ENCODE measurements around the gene MRPL12. TPM values are rescaled to one million over a fixed set of nuclear protein-coding genes. Genes with fewer than 3 reads are reported as not detected.

MRPL12 gene
- total and polyA plus RNA-seq, 2 of the 13 experiments (the other 11 are each of a cell fraction or from before 2014, with no cell fraction given): 39.1 to 94.1 TPM

DNA sequence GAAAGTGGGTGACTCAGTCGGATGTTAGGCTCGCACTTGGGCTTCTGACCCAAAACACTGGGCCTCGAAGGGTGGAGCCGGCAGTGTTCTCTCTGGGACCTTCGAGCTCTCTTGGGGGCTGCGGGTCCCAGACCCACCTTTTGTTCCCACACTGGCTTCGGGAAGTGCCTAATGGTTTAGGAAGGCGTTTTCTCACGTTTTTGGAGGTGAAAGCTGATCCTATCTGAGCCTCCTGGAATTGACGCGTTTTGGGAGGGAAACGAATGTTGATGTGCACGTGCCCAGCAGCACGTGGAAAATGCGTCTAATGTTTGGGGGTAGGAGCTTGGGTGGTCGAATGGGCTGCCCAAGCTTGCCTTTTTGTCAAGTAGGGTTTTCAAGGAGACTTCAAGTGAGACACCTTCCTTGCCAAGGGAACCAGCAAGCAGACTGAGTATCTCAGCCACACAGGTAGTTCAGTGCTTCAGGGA is 18.7 kb upstream of the MRPL12 start (continued):
- TF ChIP-seq, protein P1, sequence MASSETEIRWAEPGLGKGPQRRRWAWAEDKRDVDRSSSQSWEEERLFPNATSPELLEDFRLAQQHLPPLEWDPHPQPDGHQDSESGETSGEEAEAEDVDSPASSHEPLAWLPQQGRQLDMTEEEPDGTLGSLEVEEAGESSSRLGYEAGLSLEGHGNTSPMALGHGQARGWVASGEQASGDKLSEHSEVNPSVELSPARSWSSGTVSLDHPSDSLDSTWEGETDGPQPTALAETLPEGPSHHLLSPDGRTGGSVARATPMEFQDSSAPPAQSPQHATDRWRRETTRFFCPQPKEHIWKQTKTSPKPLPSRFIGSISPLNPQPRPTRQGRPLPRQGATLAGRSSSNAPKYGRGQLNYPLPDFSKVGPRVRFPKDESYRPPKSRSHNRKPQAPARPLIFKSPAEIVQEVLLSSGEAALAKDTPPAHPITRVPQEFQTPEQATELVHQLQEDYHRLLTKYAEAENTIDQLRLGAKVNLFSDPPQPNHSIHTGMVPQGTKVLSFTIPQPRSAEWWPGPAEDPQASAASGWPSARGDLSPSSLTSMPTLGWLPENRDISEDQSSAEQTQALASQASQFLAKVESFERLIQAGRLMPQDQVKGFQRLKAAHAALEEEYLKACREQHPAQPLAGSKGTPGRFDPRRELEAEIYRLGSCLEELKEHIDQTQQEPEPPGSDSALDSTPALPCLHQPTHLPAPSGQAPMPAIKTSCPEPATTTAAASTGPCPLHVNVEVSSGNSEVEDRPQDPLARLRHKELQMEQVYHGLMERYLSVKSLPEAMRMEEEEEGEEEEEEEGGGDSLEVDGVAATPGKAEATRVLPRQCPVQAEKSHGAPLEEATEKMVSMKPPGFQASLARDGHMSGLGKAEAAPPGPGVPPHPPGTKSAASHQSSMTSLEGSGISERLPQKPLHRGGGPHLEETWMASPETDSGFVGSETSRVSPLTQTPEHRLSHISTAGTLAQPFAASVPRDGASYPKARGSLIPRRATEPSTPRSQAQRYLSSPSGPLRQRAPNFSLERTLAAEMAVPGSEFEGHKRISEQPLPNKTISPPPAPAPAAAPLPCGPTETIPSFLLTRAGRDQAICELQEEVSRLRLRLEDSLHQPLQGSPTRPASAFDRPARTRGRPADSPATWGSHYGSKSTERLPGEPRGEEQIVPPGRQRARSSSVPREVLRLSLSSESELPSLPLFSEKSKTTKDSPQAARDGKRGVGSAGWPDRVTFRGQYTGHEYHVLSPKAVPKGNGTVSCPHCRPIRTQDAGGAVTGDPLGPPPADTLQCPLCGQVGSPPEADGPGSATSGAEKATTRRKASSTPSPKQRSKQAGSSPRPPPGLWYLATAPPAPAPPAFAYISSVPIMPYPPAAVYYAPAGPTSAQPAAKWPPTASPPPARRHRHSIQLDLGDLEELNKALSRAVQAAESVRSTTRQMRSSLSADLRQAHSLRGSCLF (CRISPR knock-in tag; IDR thresholded peaks at IDR 0.05; ENCODE audit: borderline replicate concordance): no peak
- TF ChIP-seq ZNF451 (CRISPR knock-in tag; IDR thresholded peaks at IDR 0.05): 0 out of 2 replicates have a peak, but pooled peaks have one; percentile 1
- TF ChIP-seq THRA (CRISPR knock-in tag; IDR thresholded peaks at IDR 0.05; ENCODE audit: borderline replicate concordance): no peak
- 0 out of 2 replicates have a peak, but pooled peaks have one; percentile 24 for TF ChIP-seq DMAP1 (CRISPR knock-in tag; IDR thresholded peaks at IDR 0.05)
- no peak for TF ChIP-seq TCF7 (IDR thresholded peaks at IDR 0.05; ENCODE audit: low read depth)
- TF ChIP-seq ZNF34 (CRISPR knock-in tag; IDR thresholded peaks at IDR 0.05; ENCODE audit: borderline replicate concordance): no peak
- 0 out of 2 replicates have a peak, but pooled peaks have one; percentile 17 for TF ChIP-seq ZNF12 (CRISPR knock-in tag; IDR thresholded peaks at IDR 0.05)
- TF ChIP-seq ZNF431 (CRISPR knock-in tag; IDR thresholded peaks at IDR 0.05; ENCODE audit: borderline replicate concordance, low read depth): 0 out of 2 replicates have a peak, but pooled peaks have one; percentile 0
- 0 out of 2 replicates have a peak, but pooled peaks have one; percentile 32 for TF ChIP-seq HNF1B (CRISPR knock-in tag; IDR thresholded peaks at IDR 0.05)
- TF ChIP-seq, protein P2, sequence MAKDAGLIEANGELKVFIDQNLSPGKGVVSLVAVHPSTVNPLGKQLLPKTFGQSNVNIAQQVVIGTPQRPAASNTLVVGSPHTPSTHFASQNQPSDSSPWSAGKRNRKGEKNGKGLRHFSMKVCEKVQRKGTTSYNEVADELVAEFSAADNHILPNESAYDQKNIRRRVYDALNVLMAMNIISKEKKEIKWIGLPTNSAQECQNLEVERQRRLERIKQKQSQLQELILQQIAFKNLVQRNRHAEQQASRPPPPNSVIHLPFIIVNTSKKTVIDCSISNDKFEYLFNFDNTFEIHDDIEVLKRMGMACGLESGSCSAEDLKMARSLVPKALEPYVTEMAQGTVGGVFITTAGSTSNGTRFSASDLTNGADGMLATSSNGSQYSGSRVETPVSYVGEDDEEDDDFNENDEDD (CRISPR knock-in tag; IDR thresholded peaks at IDR 0.05; ENCODE audit: borderline replicate concordance): peak; percentile 80
- 0 out of 2 replicates have a peak, but pooled peaks have one; percentile 10 for TF ChIP-seq ZFYVE20 (CRISPR knock-in tag; IDR thresholded peaks at IDR 0.05; ENCODE audit: borderline replicate concordance, low read depth)
- 0 out of 2 replicates have a peak, but pooled peaks have one; percentile 23 for TF ChIP-seq ZNF703 (CRISPR knock-in tag; IDR thresholded peaks at IDR 0.05; ENCODE audit: borderline replicate concordance)
- TF ChIP-seq ESRRA (CRISPR knock-in tag; IDR thresholded peaks at IDR 0.05; ENCODE audit: low read depth): no peak
- TF ChIP-seq, protein P3, sequence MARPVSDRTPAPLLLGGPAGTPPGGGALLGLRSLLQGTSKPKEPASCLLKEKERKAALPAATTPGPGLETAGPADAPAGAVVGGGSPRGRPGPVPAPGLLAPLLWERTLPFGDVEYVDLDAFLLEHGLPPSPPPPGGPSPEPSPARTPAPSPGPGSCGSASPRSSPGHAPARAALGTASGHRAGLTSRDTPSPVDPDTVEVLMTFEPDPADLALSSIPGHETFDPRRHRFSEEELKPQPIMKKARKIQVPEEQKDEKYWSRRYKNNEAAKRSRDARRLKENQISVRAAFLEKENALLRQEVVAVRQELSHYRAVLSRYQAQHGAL (CRISPR knock-in tag; IDR thresholded peaks at IDR 0.05; ENCODE audit: not compliant biosample characterization): no peak
- TF ChIP-seq ONECUT2 (CRISPR knock-in tag; IDR thresholded peaks at IDR 0.05): no peak
- 0 out of 2 replicates have a peak, but pooled peaks have one; percentile 25 for TF ChIP-seq ZNF543 (CRISPR knock-in tag; IDR thresholded peaks at IDR 0.05)
- TF ChIP-seq FOSL2 (CRISPR knock-in tag; IDR thresholded peaks at IDR 0.05): peak; percentile 54; the same call in 1 of the 2 replicates
- TF ChIP-seq FLYWCH1 (CRISPR knock-in tag; IDR thresholded peaks at IDR 0.05): no peak
- TF ChIP-seq ZNF672 (CRISPR knock-in tag; IDR thresholded peaks at IDR 0.05): no peak
- peak; percentile 31; the same call in 1 of the 2 replicates for TF ChIP-seq ZNF589 (CRISPR knock-in tag; conservative IDR thresholded peaks at IDR 0.05)

Data from HepG2 (cell line).